Left ventricle myocardium superior (tissue), 1 donor: ENCODE data around the gene EFR3B. TPM values are rescaled to one million over a fixed set of nuclear protein-coding genes. Genes with fewer than 3 reads are reported as not detected.

Experiments used
- ATAC-seq: fragments of 200-7000 bp; cut with Tn5 transposase; one replicate; pipeline ENCODE4 v1.9.1; 2020; ENCODE audit warnings: mild to moderate bottlenecking, moderate library complexity
- DNase-seq: peaks from one replicate; pipeline ENCODE4 v3.0.0-alpha.2; 2020
- intact Hi-C: fragments of 100-400 bp; cut with micrococcal nuclease; formaldehyde crosslinking; loops from one replicate; pipeline ENCODE4 v1.11.0; 2022
- total RNA-seq: library from RNA; stranded (reverse); fragmentation: NEBNext Ultra II Directional; extraction: Animal tissue kit (Norgen Biotek cat#: 25700); gene quantifications from one replicate; pipeline ENCODE4 v1.2.1, GENCODE V29; 2021
- donor health status: DM: no; HTN: yes; CAD: no; lungs with severe emphysema.

EFR3B gene
- total RNA-seq, 1 donor from 2014 or later = 4.2 TPM

- ATAC-seq (no peak), DNase-seq (no peak)
- intact Hi-C loops = no loop called here
Observed at GRCh38 chr2:25065768-25066167, 23.9 kb downstream of the EFR3B start.

GRCh38 chr2:25066455-25066854 is 24.6 kb downstream of the EFR3B start:
- DNase-seq (no peak), ATAC-seq (no peak)
- intact Hi-C loops = no loop called here

- no peak for ATAC-seq
- intact Hi-C loops = no loop called here
Observed at GRCh38 chr2:25068217-25068616, 26.3 kb downstream of the EFR3B start.

GRCh38 chr2:25071966-25072365 is 30.1 kb downstream of the EFR3B start:
- intact Hi-C loops = no loop called here
- ATAC-seq = no peak

More at GRCh38 chr2:25068217-25068616, 26.3 kb downstream of the EFR3B start:
- no peak for DNase-seq

GRCh38 chr2:25072606-25073005 is 30.7 kb downstream of the EFR3B start:
- DNase-seq (no peak), ATAC-seq (no peak)
- intact Hi-C loops = no loop called here

More at GRCh38 chr2:25071966-25072365, 30.1 kb downstream of the EFR3B start:
- DNase-seq = no peak

GRCh38 chr2:25073025-25073424 is 31.1 kb downstream of the EFR3B start:
- ATAC-seq (no peak), DNase-seq (no peak)
- intact Hi-C loops = no loop called here

GRCh38 chr2:25073914-25074313 is 32.0 kb downstream of the EFR3B start:
- no peak for DNase-seq
- ATAC-seq = no peak
- intact Hi-C loops = no loop called here

GRCh38 chr2:25074826-25075225 is 33.0 kb downstream of the EFR3B start:
- ATAC-seq (no peak), DNase-seq (no peak)
- intact Hi-C loops = no loop called here

- intact Hi-C loops = no loop called here
- ATAC-seq = peak; percentile 27
- DNase-seq = no peak
Observed at GRCh38 chr2:25076749-25077148, 34.9 kb downstream of the EFR3B start.

GRCh38 chr2:25077789-25078169 is 35.9 kb downstream of the EFR3B start:
- DNase-seq = no peak
- no peak for ATAC-seq
- intact Hi-C loops = no loop called here

GRCh38 chr2:25078170-25079049 is 36.5 kb downstream of the EFR3B start:
- ATAC-seq = peak; percentile 58
- intact Hi-C loops = no loop called here
- DNase-seq = no peak

- intact Hi-C loops = no loop called here
- ATAC-seq = no peak
- DNase-seq = no peak
Observed at GRCh38 chr2:25079050-25079635, 37.3 kb downstream of the EFR3B start.

- DNase-seq (no peak), ATAC-seq (no peak)
- intact Hi-C loops = no loop called here
Observed at GRCh38 chr2:25081237-25081790, 39.4 kb downstream of the EFR3B start.

GRCh38 chr2:25082002-25082622 is 40.2 kb downstream of the EFR3B start:
- DNase-seq = peak; percentile 49
- ATAC-seq = peak; percentile 83
- intact Hi-C loops = no loop called here

GRCh38 chr2:25085761-25086560 is 44.1 kb downstream of the EFR3B start:
- ATAC-seq (no peak), DNase-seq (no peak)
- intact Hi-C loops = no loop called here

- intact Hi-C loops = no loop called here
- ATAC-seq = peak; percentile 44
- DNase-seq = peak; percentile 56
Observed at GRCh38 chr2:25088817-25089516, 47.1 kb downstream of the EFR3B start.

- ATAC-seq = peak; percentile 25
- intact Hi-C loops = no loop called here
- no peak for DNase-seq
Observed at GRCh38 chr2:25089605-25090315, 47.9 kb downstream of the EFR3B start.

GRCh38 chr2:25090801-25091200 is 48.9 kb downstream of the EFR3B start:
- DNase-seq = no peak
- intact Hi-C loops = no loop called here
- ATAC-seq = no peak
